GM19351 (cell line): ENCODE data around the gene CATSPERZ.
"Not testable (repeated sequence)": the region's sequence is repeated elsewhere in the genome, so short reads cannot be mapped to it uniquely, and the experiment has no call there.

Experiments
- ATAC-seq: cut with Tn5 transposase; IDR thresholded peaks from one replicate; pipeline ENCODE4 v1.9.1; 2021; ENCODE audit warnings: mild to moderate bottlenecking, moderate library complexity; ENCODE audit not compliant: unreplicated experiment

Gene CATSPERZ

GRCh38 chr11:64297699-64298358 lies 2.3 kb upstream of the CATSPERZ start:
- ATAC-seq: no peak

GRCh38 chr11:64298966-64299846 lies 952 bp upstream of the CATSPERZ start:
- ATAC-seq: no peak

GRCh38 chr11:64303109-64304031 lies 3.2 kb downstream of the CATSPERZ start:
- no peak for ATAC-seq

GRCh38 chr11:64304032-64304315 lies 3.8 kb downstream of the CATSPERZ start:
- ATAC-seq: no peak

- ATAC-seq: peak; percentile 42
Observed at GRCh38 chr11:64304316-64305072, 4.3 kb downstream of the CATSPERZ start.

- ATAC-seq: peak; percentile 69
Observed at GRCh38 chr11:64305075-64305690, 5.0 kb downstream of the CATSPERZ start, which contains the start of gene ESRRA. ESRRA (plus strand) TSS chr11:64305524; CDS start chr11:64307180, 1,656 bp downstream.

- ATAC-seq: peak; percentile 26
Observed at GRCh38 chr11:64305691-64306562, 5.8 kb downstream of the CATSPERZ start.

- ATAC-seq: no peak
Observed at GRCh38 chr11:64306563-64306875, 6.4 kb downstream of the CATSPERZ start.

GRCh38 chr11:64306876-64307622 lies 6.9 kb downstream of the CATSPERZ start:
- ATAC-seq: no peak

- ATAC-seq: not testable (repeated sequence)
Observed at GRCh38 chr11:64307795-64308194, 7.6 kb downstream of the CATSPERZ start.

- no peak for ATAC-seq
Observed at GRCh38 chr11:64312947-64313346, 12.8 kb downstream of the CATSPERZ start.

GRCh38 chr11:64313491-64314145 lies 13.5 kb downstream of the CATSPERZ start:
- ATAC-seq: no peak

GRCh38 chr11:64314146-64314804 lies 14.1 kb downstream of the CATSPERZ start:
- no peak for ATAC-seq

GRCh38 chr11:64314805-64315561 lies 14.8 kb downstream of the CATSPERZ start:
- no peak for ATAC-seq

- ATAC-seq: not testable (repeated sequence)
Observed at GRCh38 chr11:64315667-64316526, 15.7 kb downstream of the CATSPERZ start.
